ENCODE results near the gene JADE2. TPM values are rescaled to one million over a fixed set of nuclear protein-coding genes. Genes with fewer than 3 reads are reported as not detected.

Gene JADE2
- total RNA-seq, 1 donor from 2014 or later: 30.3 TPM

- H3K9me3 ChIP-seq (ENCODE audit: insufficient read depth, low read depth, low read length): no peaks in the 10 kb centered on the region
- H3K36me3 ChIP-seq (ENCODE audit: insufficient read depth, low read length): no peaks in the 10 kb centered on the region
- Mint-ChIP-seq H3K9me3 (ENCODE audit: unreplicated experiment) (no peaks in the 10 kb centered on the region), H3K36me3 (ENCODE audit: low read depth, unreplicated experiment) (no peaks in the 10 kb centered on the region), H3K4me3 (ENCODE audit: unreplicated experiment) (peak overlapping the region; percentile 92), H3K27ac (ENCODE audit: unreplicated experiment) (peak overlapping the region; percentile 38), H3K4me1 (ENCODE audit: low read depth, unreplicated experiment) (peaks cover 6% of the 10 kb centered on the region), H3K27me3 (ENCODE audit: low read depth, unreplicated experiment) (peaks cover 9% of the 10 kb centered on the region)
- H3K4me2 ChIP-seq (ENCODE audit: low read length): peak overlapping the region; percentile 93
- peaks cover 5% of the 10 kb centered on the region for H3K79me2 ChIP-seq (ENCODE audit: insufficient read depth, low read length)
- peaks cover 14% of the 10 kb centered on the region for H3K4me1 ChIP-seq (ENCODE audit: insufficient read depth, low read length)
- no peak overlapping the region for H3K27ac ChIP-seq (ENCODE audit: low read depth, low read length)
- TF ChIP-seq EZH2 (IDR thresholded peaks at IDR 0.05; ENCODE audit: insufficient read depth, low read length) (no peak), CTCF (IDR thresholded peaks at IDR 0.05; ENCODE audit: insufficient read depth, low read depth, low read length) (no peak)
- peak overlapping the region; percentile 72 for H2AFZ ChIP-seq (ENCODE audit: low read depth, low read length)
- DNase-seq (ENCODE audit: low read depth): no peak
- H4K20me1 ChIP-seq (ENCODE audit: insufficient read depth, low read length): peaks cover 4% of the 10 kb centered on the region
- no peak for FAIRE-seq
- H3K4me3 ChIP-seq (ENCODE audit: insufficient read depth, low read depth, low read length): peak overlapping the region; percentile 61
- peaks cover 17% of the 10 kb centered on the region for H3K27me3 ChIP-seq (ENCODE audit: insufficient read depth, low read length)
- H3K9ac ChIP-seq (ENCODE audit: low read length): peak overlapping the region; percentile 74
Observed at GRCh38 chr5:134523543-134524271, 1.8 kb upstream of the JADE2 start.

GRCh38 chr5:134524272-134524825, 1.1 kb upstream of the JADE2 start:
- Histone ChIP-seq H3K36me3 (ENCODE audit: insufficient read depth, low read length) (no peaks in the 10 kb centered on the region), H4K20me1 (ENCODE audit: insufficient read depth, low read length) (peaks cover 10% of the 10 kb centered on the region), H3K27ac (ENCODE audit: low read depth, low read length) (no peak overlapping the region), H3K27me3 (ENCODE audit: insufficient read depth, low read length) (peaks cover 17% of the 10 kb centered on the region), H2AFZ (ENCODE audit: low read depth, low read length) (peak overlapping the region; percentile 72), H3K4me2 (ENCODE audit: low read length) (peak overlapping the region; percentile 93), H3K9me3 (ENCODE audit: insufficient read depth, low read depth, low read length) (no peaks in the 10 kb centered on the region), H3K79me2 (ENCODE audit: insufficient read depth, low read length) (peaks cover 11% of the 10 kb centered on the region), H3K9ac (ENCODE audit: low read length) (peak overlapping the region; percentile 74), H3K4me3 (ENCODE audit: insufficient read depth, low read depth, low read length) (peak overlapping the region; percentile 61), H3K4me1 (ENCODE audit: insufficient read depth, low read length) (peaks cover 14% of the 10 kb centered on the region)
- FAIRE-seq (no peak), DNase-seq (ENCODE audit: low read depth) (peak; percentile 55)
- Mint-ChIP-seq H3K4me3 (ENCODE audit: unreplicated experiment) (peak overlapping the region; percentile 92), H3K27ac (ENCODE audit: unreplicated experiment) (peak overlapping the region; percentile 62), H3K27me3 (ENCODE audit: low read depth, unreplicated experiment) (peaks cover 9% of the 10 kb centered on the region), H3K4me1 (ENCODE audit: low read depth, unreplicated experiment) (peaks cover 8% of the 10 kb centered on the region), H3K36me3 (ENCODE audit: low read depth, unreplicated experiment) (no peaks in the 10 kb centered on the region), H3K9me3 (ENCODE audit: unreplicated experiment) (no peaks in the 10 kb centered on the region)
- TF ChIP-seq EZH2 (IDR thresholded peaks at IDR 0.05; ENCODE audit: insufficient read depth, low read length) (no peak), CTCF (IDR thresholded peaks at IDR 0.05; ENCODE audit: insufficient read depth, low read depth, low read length) (no peak)
